Stimulated activated CD4-positive, alpha-beta T cell treated with anti-CD3 and anti-CD28 coated beads, Interleukin-1b, Interleukin-23, amount 100 ng/mL, for 1 hour (primary cell): ENCODE results near the gene LSMEM2.
"Not testable (repeated sequence)": the region's sequence is repeated elsewhere in the genome, so short reads cannot be mapped to it uniquely, and the experiment has no call there.

ENCODE experiments used
- DNase-seq, 2 donors: peaks; one replicate each; pipeline ENCODE4 v3.0.0-alpha.2; 2020; ENCODE audit warnings: low read depth in 2 of 2

The LSMEM2 gene

GRCh38 chr3:50278123-50278879 is 586 bp upstream of the LSMEM2 start:
- no peak for DNase-seq

GRCh38 chr3:50279255-50280016 is 549 bp downstream of the LSMEM2 start:
- DNase-seq = no peak

- not testable (repeated sequence) for DNase-seq
Observed at GRCh38 chr3:50284121-50284520, 5.2 kb downstream of the LSMEM2 start.

- no peak for DNase-seq
Observed at GRCh38 chr3:50286322-50287227, 7.7 kb downstream of the LSMEM2 start.

GRCh38 chr3:50287262-50287661 is 8.4 kb downstream of the LSMEM2 start:
- no peak for DNase-seq

GRCh38 chr3:50288387-50289007 is 9.6 kb downstream of the LSMEM2 start:
- DNase-seq = no peak

GRCh38 chr3:50289130-50289529 is 10.2 kb downstream of the LSMEM2 start:
- DNase-seq = no peak

- no peak for DNase-seq
Observed at GRCh38 chr3:50290161-50290641, 11.3 kb downstream of the LSMEM2 start.

GRCh38 chr3:50292159-50293078 is 13.5 kb downstream of the LSMEM2 start, which contains the start of gene IFRD2:
TSS of gene IFRD2 (minus strand) at chr3:50292429. CDS start at chr3:50292274, 155 bp downstream.
- DNase-seq = peak; percentile 77 to 85

GRCh38 chr3:50293079-50293801 is 14.4 kb downstream of the LSMEM2 start:
- DNase-seq = no peak

GRCh38 chr3:50294089-50294488 is 15.2 kb downstream of the LSMEM2 start:
- DNase-seq = no peak

GRCh38 chr3:50294492-50295403 is 15.9 kb downstream of the LSMEM2 start:
- no peak for DNase-seq

- no peak for DNase-seq
Observed at GRCh38 chr3:50295553-50296431, 16.9 kb downstream of the LSMEM2 start.

- DNase-seq = no peak
Observed at GRCh38 chr3:50296721-50297383, 18.0 kb downstream of the LSMEM2 start.

- no peak for DNase-seq
Observed at GRCh38 chr3:50297384-50297775, 18.5 kb downstream of the LSMEM2 start.

- no peak for DNase-seq
Observed at GRCh38 chr3:50297896-50298725, 19.2 kb downstream of the LSMEM2 start.
